Left cardiac atrium (tissue), 4 donors: ENCODE data around the gene ARHGDIA. TPM values are rescaled to one million over a fixed set of nuclear protein-coding genes. Genes with fewer than 3 reads are reported as not detected.
A peak's percentile ranks its signal among the peaks of the same experiment; 100 is the strongest.
"Not testable (repeated sequence)": the region's sequence is repeated elsewhere in the genome, so short reads cannot be mapped to it uniquely, and the experiment has no call there.

Experiments
- ATAC-seq, 2 donors: fragments of 200-7000 bp; cut with Tn5 transposase; one replicate each; pipeline ENCODE4 v1.9.1; 2020; ENCODE audit warnings: mild to moderate bottlenecking in 2 of 2, moderate library complexity in 2 of 2
- DNase-seq: peaks from one replicate; pipeline ENCODE4 v3.0.0-alpha.2; 2020
- intact Hi-C, 2 donors: fragments of 100-400 bp; cut with DNase I; formaldehyde crosslinking; loops; one replicate each; pipeline versions ENCODE4 v1.14.1 to v1.15.1; 2022 to 2023
- long read RNA-seq: library from polyadenylated mRNA; unstranded; transcript quantifications from one replicate; pipeline ENCODE4 v2.0.0, GENCODE V29; 2021
- total RNA-seq, 2 donors: library from RNA; stranded (reverse); fragmentation: NEBNext Ultra II Directional; extraction: Animal tissue kit (Norgen Biotek cat#: 25700); gene quantifications; one replicate each; pipeline ENCODE4 v1.2.1, GENCODE V29; 2021
- donor health status: DM: no; HTN: yes; CAD: no.
- donor health status: DM: no; HTN: yes; CAD: no; lungs with severe emphysema.
- donor health status: DM: yes; HTN: yes; CAD: no.
- donor health status: Dilated cardiomyopathy.

ARHGDIA gene
- total RNA-seq: 100 to 1,000 TPM; 168 to 252 TPM
- long read RNA-seq, transcript ARHGDIA-201 (6 exons, 1,906 nt): major isoform, 8 of 27 reads
- long read RNA-seq, partial matches to known transcripts: 4 of 27 reads
- long read RNA-seq, other reads (novel, unspliced or antisense): 14 of 27 reads

DNA sequence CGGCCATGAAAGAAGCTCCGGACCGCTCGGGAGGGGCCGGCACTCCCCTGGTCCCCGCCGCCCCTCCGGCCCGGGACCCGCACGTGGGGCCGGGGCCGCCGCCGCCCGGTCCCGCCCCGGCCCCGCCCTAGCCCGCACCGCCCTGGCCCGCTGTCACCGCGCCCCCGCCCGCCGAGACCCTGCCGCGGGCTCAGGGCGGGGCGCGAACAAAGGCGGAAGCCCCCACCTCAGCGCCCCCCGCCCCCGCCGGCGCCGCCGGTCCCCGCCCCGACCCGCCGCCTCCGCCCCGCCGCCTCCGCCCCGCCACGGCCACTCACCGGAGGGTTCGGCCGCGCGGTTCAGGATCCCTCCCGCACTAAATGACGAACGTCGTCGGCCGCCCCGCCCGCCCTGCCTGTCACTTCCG, at the start of gene ARHGDIA:
TSS of gene ARHGDIA (minus strand) at position 357 of the 406 bp plus-strand sequence. CDS start 1,407 bp downstream, outside the sequence.
- ATAC-seq (peak; percentile 53 to 82), DNase-seq (peak; percentile 43)
- intact Hi-C loops: no loop called here

GRCh38 chr17:81918832-81919545, 47.9 kb upstream of the ARHGDIA start:
- intact Hi-C loops: no loop called here
- DNase-seq (no peak), ATAC-seq (no peak)

DNA sequence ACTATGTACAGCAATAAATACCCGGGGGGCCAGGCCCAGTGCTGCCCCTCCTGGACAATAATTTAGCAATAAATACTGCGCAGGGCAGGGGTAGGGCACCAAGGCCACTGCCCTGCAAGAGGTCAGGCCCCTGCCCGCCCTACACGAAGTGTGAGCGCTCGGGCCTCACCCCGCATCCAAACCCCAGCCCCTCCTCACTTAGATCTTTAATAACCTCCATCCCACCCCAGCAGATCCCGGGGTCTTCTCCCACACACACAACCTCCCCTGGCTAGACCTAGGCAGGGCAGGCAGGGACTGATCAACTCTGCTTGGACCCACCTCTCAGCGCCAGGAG, 47.2 kb upstream of the ARHGDIA start:
- intact Hi-C loops, DNase-seq: not testable (repeated sequence)
- peak; percentile 6 to 7 for ATAC-seq

DNA sequence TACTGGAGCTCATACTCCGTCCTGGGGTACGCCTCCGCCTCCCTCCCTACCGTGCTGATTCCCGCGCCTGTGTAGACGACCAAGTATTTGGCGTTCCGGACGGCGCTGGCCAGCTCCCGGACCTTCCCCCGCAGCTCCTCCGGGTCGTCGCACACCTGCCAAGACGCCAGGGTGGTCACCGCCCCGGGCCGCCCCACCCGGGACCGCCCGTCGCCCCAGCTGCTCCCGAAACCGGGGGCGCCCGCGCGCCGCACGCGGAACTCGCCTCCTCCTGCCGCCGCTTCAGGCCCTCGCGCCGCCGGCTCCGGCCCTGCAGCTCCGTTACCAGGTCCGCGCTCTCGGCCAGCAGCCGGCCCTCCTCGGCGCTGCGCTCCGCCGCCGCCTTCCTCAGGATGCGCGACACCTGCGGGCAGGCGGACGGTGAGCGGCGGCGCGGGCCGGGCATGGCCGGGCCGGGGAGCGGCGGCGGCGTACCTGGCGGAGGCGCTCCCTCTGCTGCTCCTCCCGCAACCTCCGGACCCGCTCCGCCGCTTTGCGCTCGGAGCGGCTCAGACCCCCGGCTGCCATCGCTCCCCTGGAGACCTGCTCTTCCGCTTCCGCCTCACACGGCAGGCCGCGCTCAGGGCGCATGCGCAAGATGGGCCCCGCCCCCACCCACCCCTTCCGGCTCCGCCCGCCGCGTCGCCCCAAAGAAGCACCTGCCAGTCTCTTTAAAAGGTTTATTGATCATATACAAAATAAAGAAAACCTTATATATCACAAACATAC, 46.6 kb upstream of the ARHGDIA start, which contains the start of gene SIRT7:
TSS of gene SIRT7 (minus strand) at position 612 of the 768 bp plus-strand sequence. CDS start at position 567, 45 bp downstream.
- peak; percentile 80 to 92 for ATAC-seq
- intact Hi-C loops: no loop called here
- DNase-seq: peak; percentile 79

- ATAC-seq (no peak), DNase-seq (no peak)
These were observed 45.3 kb upstream of the ARHGDIA start for GRCh38 chr17:81916234-81917001.

GRCh38 chr17:81915331-81915730, 44.2 kb upstream of the ARHGDIA start:
- ATAC-seq (no peak), DNase-seq (no peak)
- intact Hi-C loops: no loop called here

More at GRCh38 chr17:81916234-81917001, 45.3 kb upstream of the ARHGDIA start:
- intact Hi-C loops: no loop called here

DNA sequence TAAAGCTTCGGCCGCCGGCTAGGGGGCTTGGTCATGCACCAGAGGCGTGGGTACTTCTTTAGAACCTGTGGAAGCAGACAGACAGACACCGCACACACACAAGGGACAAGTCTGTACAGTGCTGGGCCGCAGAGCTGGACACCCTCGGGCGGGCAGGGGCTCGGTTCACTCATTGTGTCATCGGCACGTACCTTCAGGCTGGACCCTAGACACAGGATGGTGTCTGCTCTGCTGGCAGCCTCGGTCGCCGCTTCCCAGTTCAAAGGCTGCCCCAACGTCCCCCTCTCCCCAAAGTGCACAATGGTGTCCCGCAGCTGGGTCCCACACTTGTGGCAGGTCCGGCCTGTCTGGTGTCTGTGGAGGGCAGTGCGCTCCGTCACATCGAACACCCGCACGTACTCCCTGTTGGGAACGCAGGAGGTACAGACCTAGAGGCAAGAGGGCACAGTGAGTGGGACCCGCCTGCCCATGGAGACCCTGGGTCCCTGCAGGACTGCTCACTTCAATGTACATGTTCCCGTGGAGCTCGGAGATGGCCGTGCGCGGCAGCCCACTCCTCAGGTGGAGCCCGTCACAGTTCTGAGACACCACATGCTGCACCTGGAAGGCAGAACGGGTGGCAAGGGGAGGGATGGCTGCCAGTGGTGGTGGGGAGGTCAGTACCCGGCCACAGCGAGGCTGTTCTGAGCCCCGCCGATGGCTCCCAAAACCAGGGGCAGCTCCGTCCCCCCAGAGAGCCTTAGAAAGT, 43.1 kb upstream of the ARHGDIA start:
- intact Hi-C loops: no loop called here
- no peak for DNase-seq
- no peak for ATAC-seq

GRCh38 chr17:81913394-81914102, 42.4 kb upstream of the ARHGDIA start:
- no peak for DNase-seq
- no peak for ATAC-seq
- intact Hi-C loops: no loop called here

DNA sequence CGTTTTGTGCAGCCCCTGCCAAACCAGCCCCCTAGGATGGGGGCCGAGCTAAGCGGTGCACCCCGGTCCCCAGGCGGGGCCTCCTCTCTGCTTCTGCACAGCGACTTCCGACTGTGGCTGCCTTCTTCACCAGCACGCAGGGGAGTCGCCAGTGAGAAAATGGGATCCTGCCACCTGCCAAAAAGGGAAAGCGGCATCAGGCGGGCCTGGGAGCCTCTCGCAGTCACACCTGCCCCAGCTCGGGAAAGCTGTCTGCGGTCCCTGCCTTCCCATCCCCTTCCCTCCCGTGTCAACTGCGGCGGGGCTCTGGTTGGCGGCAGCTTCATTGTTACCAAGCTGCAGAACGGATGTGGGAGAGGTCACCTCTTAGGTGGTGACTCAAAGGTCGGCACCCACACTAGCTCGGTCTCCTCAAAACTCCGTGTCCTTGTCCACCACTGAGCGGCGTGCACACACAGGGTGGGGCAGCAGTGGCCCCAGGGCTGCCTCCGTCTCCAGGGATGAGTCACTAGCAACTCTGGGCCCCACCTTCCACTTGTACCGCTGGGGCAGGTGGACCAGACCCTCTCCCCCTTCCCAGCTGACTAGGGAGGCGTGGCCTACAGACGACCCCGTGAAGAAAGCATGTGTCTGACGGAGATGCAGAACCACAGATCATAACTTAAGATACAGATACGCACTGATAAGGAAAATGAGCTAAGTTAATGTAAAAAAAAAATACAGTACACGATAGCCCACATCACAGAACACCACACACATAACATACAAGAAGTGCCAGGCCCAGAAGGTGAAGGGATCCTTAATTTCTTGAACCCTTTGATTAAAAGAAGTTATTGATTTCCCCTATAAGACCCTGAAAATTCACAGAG, 41.5 kb upstream of the ARHGDIA start:
- ATAC-seq (no peak), DNase-seq (no peak)
- intact Hi-C loops: no loop called here

- DNase-seq (no peak), ATAC-seq (no peak)
- intact Hi-C loops: no loop called here
These were observed 40.8 kb upstream of the ARHGDIA start for GRCh38 chr17:81911969-81912368.

DNA sequence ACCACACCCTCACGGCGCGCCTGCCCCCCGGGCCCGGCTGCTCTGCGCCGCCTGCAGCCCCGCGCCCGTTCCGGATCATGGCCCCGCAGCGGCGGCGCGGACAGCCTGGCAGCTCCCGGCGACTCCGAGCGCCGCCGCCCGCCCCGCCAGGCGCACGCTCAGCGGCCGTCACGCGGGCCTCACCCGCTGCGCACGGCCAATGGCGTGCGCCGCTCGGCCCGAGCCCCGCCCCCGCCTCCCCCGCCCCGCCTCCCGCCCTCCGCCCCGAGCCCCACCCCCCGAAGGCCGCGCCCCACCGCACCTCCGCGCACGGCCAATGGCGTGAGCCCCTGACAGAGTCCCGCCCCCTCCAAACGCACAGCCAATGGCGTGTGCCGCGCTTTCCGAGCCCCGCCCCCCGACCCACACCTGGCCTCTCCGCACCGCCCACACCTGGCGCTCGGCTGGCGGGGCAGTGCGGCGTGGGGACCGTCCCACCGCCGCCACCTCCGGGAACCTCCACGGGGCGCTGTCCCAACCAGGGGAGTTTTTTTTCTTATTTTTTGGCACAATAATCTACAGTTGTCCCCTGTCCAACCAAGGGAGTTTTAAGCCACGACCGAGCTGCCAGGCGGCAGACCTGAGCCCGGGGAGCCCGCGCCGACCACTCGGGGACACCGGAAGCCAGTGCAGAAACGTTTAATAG, 40.3 kb upstream of the ARHGDIA start, which contains the start of gene PCYT2:
TSS of gene PCYT2 (minus strand) at position 123 of the 685 bp plus-strand sequence. CDS start at position 79, 44 bp downstream.
- ATAC-seq (peak; percentile 93 to 94), DNase-seq (peak; percentile 91)
- intact Hi-C loops: no loop called here

DNA sequence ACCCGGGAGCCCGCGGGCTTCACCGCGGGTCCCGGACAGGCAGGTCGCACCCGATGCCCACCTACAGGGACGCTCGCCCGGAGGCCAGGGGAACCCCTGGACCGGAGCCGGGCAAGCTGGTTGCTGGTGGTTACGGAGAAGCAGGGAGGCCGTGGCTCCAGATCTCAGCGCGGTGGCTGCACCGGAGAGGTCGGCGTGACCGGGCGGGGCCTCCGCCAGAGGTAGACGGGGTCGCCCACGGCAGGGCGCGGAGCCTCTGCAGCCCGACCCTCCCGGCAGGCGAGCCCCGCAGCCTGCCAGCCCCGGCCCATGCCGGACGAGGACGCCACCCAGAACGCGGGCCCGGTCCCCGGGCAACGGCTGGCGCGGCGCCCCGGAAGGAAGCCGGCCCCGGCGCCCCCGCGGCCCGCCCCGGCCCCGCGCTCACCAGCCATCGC, 39.7 kb upstream of the ARHGDIA start:
- DNase-seq (no peak), ATAC-seq (peak in 1 of 2 donors; percentile 2)
- intact Hi-C loops: no loop called here

GRCh38 chr17:81909966-81910839, 39.1 kb upstream of the ARHGDIA start:
- ATAC-seq (no peak), DNase-seq (no peak)
- intact Hi-C loops: no loop called here

GRCh38 chr17:81909231-81909630, 38.1 kb upstream of the ARHGDIA start:
- intact Hi-C loops: no loop called here
- DNase-seq: no peak

DNA sequence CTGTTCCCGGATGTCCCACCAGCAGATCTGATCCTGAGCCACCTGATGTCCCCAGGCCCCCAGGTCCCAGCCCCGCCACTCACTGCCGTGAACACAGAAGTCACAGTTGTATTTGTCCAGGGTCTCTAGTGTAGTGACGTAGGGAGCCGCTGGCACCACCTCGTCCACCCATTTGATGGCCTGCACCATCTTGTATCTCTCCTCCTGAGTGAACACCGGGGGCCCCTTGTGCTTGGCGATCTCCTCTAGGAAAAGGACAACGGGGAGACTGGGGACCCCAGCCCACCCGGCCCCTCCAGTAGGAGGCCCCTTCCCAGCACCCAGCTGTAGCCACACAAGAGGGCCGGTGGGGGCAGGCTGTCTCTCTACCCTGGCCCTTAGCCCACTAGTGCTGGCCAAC, 37.7 kb upstream of the ARHGDIA start:
- ATAC-seq (no peak), DNase-seq (no peak)
- intact Hi-C loops: no loop called here

More at GRCh38 chr17:81909231-81909630, 38.1 kb upstream of the ARHGDIA start:
- ATAC-seq: no peak
